ENCODE results near the gene FILIP1L. TPM values are rescaled to one million over a fixed set of nuclear protein-coding genes. Genes with fewer than 3 reads are reported as not detected.

The FILIP1L gene
- total RNA-seq, 1 donor from 2014 or later = 47.0 TPM

- TF ChIP-seq, protein P1, sequence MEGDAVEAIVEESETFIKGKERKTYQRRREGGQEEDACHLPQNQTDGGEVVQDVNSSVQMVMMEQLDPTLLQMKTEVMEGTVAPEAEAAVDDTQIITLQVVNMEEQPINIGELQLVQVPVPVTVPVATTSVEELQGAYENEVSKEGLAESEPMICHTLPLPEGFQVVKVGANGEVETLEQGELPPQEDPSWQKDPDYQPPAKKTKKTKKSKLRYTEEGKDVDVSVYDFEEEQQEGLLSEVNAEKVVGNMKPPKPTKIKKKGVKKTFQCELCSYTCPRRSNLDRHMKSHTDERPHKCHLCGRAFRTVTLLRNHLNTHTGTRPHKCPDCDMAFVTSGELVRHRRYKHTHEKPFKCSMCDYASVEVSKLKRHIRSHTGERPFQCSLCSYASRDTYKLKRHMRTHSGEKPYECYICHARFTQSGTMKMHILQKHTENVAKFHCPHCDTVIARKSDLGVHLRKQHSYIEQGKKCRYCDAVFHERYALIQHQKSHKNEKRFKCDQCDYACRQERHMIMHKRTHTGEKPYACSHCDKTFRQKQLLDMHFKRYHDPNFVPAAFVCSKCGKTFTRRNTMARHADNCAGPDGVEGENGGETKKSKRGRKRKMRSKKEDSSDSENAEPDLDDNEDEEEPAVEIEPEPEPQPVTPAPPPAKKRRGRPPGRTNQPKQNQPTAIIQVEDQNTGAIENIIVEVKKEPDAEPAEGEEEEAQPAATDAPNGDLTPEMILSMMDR (IDR thresholded peaks at IDR 0.05) = no peak
- no peak for DNase-seq (ENCODE audit: extremely low spot score, unreplicated experiment)
- H3K36me3 Mint-ChIP-seq (ENCODE audit: unreplicated experiment) = peaks cover 26% of the 10 kb centered on the region
- H3K27ac Mint-ChIP-seq (ENCODE audit: unreplicated experiment) = no peak overlapping the region
- peaks cover 40% of the 10 kb centered on the region for H3K4me1 Mint-ChIP-seq (ENCODE audit: unreplicated experiment)
- no peak overlapping the region for H3K4me3 Mint-ChIP-seq (ENCODE audit: unreplicated experiment)
- no peaks in the 10 kb centered on the region for H3K27me3 Mint-ChIP-seq (ENCODE audit: unreplicated experiment)
- H3K9me3 Mint-ChIP-seq (ENCODE audit: unreplicated experiment) = peaks cover 18% of the 10 kb centered on the region
Measured at GRCh38 chr3:100157685-100158084, 43.4 kb upstream of the FILIP1L start.

- no peaks in the 10 kb centered on the region for H3K27me3 Mint-ChIP-seq (ENCODE audit: unreplicated experiment)
- no peak overlapping the region for H3K4me3 Mint-ChIP-seq (ENCODE audit: unreplicated experiment)
- H3K27ac Mint-ChIP-seq (ENCODE audit: unreplicated experiment) = peak overlapping the region; percentile 31
- no peak for DNase-seq (ENCODE audit: extremely low spot score, unreplicated experiment)
- peaks cover 25% of the 10 kb centered on the region for H3K36me3 Mint-ChIP-seq (ENCODE audit: unreplicated experiment)
- peaks cover 21% of the 10 kb centered on the region for H3K9me3 Mint-ChIP-seq (ENCODE audit: unreplicated experiment)
- H3K4me1 Mint-ChIP-seq (ENCODE audit: unreplicated experiment) = peaks cover 35% of the 10 kb centered on the region
- TF ChIP-seq, protein P1 (IDR thresholded peaks at IDR 0.05) = no peak
Measured at GRCh38 chr3:100155590-100155989, 41.3 kb upstream of the FILIP1L start.

DNA sequence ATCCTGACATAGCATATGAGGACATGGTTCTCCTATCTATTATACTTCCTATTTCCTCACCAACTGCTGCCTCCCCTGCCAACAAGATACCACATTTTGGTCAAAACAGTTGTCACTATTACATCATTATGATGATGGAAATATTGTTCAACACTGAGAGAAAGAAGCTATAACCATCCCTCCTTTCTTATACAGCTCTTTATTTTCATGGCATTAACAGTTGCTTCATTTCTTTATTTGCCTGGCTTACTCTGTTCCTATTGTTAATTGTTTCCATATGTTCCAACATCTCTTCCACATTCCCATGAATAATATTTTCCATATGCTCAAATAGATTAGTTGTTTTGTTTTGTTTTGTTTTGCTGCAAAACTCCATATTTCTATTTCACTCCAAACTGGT is 40.8 kb upstream of the FILIP1L start:
- Mint-ChIP-seq H3K9me3 (ENCODE audit: unreplicated experiment) (peaks cover 21% of the 10 kb centered on the region), H3K4me3 (ENCODE audit: unreplicated experiment) (no peak overlapping the region), H3K4me1 (ENCODE audit: unreplicated experiment) (peaks cover 34% of the 10 kb centered on the region), H3K27ac (ENCODE audit: unreplicated experiment) (peak overlapping the region; percentile 31), H3K36me3 (ENCODE audit: unreplicated experiment) (peaks cover 27% of the 10 kb centered on the region), H3K27me3 (ENCODE audit: unreplicated experiment) (no peaks in the 10 kb centered on the region)
- no peak for DNase-seq (ENCODE audit: extremely low spot score, unreplicated experiment)
- TF ChIP-seq, protein P1 (IDR thresholded peaks at IDR 0.05) = no peak

DNA sequence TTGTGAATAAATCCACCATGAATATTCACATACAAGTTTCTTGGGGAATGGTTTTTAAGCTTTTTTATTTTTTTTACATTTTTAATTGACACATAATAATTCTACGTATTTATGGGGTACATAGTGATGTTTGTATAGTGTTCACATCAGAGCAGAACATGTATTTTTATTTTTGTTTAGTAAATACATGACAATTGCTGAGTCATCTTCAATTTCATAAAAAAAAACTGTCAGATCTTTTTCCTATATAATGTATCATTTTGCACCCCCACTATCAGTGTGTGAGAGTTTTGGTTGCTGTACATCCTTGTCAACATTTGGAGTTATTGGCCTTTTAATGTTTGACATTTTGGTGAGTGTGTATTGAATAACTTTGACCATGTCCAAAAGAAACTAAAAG is 39.9 kb upstream of the FILIP1L start:
- TF ChIP-seq, protein P1 (IDR thresholded peaks at IDR 0.05) = no peak
- no peak overlapping the region for H3K4me3 Mint-ChIP-seq (ENCODE audit: unreplicated experiment)
- H3K9me3 Mint-ChIP-seq (ENCODE audit: unreplicated experiment) = peaks cover 21% of the 10 kb centered on the region
- H3K27ac Mint-ChIP-seq (ENCODE audit: unreplicated experiment) = no peak overlapping the region
- H3K36me3 Mint-ChIP-seq (ENCODE audit: unreplicated experiment) = peaks cover 36% of the 10 kb centered on the region
- peaks cover 32% of the 10 kb centered on the region for H3K4me1 Mint-ChIP-seq (ENCODE audit: unreplicated experiment)
- no peak for DNase-seq (ENCODE audit: extremely low spot score, unreplicated experiment)
- no peaks in the 10 kb centered on the region for H3K27me3 Mint-ChIP-seq (ENCODE audit: unreplicated experiment)

DNA sequence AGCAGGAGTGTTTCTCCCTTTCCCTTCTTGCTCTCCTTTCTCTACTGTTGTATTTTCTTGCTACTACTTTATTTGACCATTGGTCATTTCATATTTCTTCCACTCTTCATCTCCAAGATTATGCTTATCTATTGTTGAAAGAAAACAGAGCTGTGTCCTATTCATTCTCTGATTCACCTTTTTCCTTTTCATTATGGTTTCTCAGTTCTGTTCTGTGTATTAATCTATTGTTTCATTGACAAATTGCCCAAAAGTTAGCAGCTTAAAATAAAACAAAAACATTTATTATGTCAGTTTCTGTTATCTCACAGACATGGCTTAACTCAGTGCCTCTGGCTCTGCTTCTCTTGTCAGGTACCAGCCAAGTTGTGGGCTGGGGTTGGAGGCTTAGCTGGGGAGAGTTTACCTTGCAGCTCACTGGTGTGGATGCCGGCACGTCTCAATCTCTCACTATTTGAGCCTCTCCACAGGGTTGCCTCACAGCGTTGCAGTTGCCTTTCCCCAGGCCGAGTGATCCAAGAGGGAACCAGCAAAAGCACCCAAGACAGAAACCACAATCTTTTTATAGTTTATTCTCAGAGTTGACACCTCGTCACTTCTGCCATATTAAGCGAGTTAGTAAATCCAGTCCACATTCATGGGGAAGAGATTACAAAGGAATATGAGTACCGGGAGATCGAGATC is 36.9 kb upstream of the FILIP1L start:
- no peak for DNase-seq (ENCODE audit: extremely low spot score, unreplicated experiment)
- Mint-ChIP-seq H3K4me3 (ENCODE audit: unreplicated experiment) (no peak overlapping the region), H3K4me1 (ENCODE audit: unreplicated experiment) (peaks cover 22% of the 10 kb centered on the region), H3K9me3 (ENCODE audit: unreplicated experiment) (peaks cover 13% of the 10 kb centered on the region), H3K36me3 (ENCODE audit: unreplicated experiment) (peaks cover 32% of the 10 kb centered on the region), H3K27me3 (ENCODE audit: unreplicated experiment) (no peaks in the 10 kb centered on the region), H3K27ac (ENCODE audit: unreplicated experiment) (no peak overlapping the region)
- TF ChIP-seq, protein P1 (IDR thresholded peaks at IDR 0.05) = no peak
